ENCODE results near the gene DIP2C.

The DIP2C gene

GRCh38 chr10:677750-678661 is 11.5 kb downstream of the DIP2C start:
- in situ Hi-C loops (cut with MboI; ENCODE audit: low sequenced_read_pairs): no loop called here

GRCh38 chr10:677038-677437 is 12.4 kb downstream of the DIP2C start:
- in situ Hi-C loops (cut with MboI; ENCODE audit: low sequenced_read_pairs): no loop called here

- in situ Hi-C loops (cut with MboI; ENCODE audit: low sequenced_read_pairs): no loop called here
These were observed 13.3 kb downstream of the DIP2C start for GRCh38 chr10:676178-676577.

GRCh38 chr10:675532-675931 is 13.9 kb downstream of the DIP2C start:
- in situ Hi-C loops (cut with MboI; ENCODE audit: low sequenced_read_pairs): no loop called here

GRCh38 chr10:673492-673891 is 16.0 kb downstream of the DIP2C start:
- in situ Hi-C loops (cut with MboI; ENCODE audit: low sequenced_read_pairs): no loop called here

GRCh38 chr10:672992-673391 is 16.5 kb downstream of the DIP2C start:
- in situ Hi-C loops (cut with MboI; ENCODE audit: low sequenced_read_pairs): no loop called here

- in situ Hi-C loops (cut with MboI; ENCODE audit: low sequenced_read_pairs): no loop called here
These were observed 17.3 kb downstream of the DIP2C start for GRCh38 chr10:672203-672602.

GRCh38 chr10:670990-671389 is 18.5 kb downstream of the DIP2C start:
- in situ Hi-C loops (cut with MboI; ENCODE audit: low sequenced_read_pairs): no loop called here

GRCh38 chr10:670038-670437 is 19.4 kb downstream of the DIP2C start:
- in situ Hi-C loops (cut with MboI; ENCODE audit: low sequenced_read_pairs): no loop called here

GRCh38 chr10:668786-669485 is 20.5 kb downstream of the DIP2C start:
- in situ Hi-C loops (cut with MboI; ENCODE audit: low sequenced_read_pairs): no loop called here

GRCh38 chr10:667602-668143 is 21.8 kb downstream of the DIP2C start:
- in situ Hi-C loops (cut with MboI; ENCODE audit: low sequenced_read_pairs): no loop called here

- in situ Hi-C loops (cut with MboI; ENCODE audit: low sequenced_read_pairs): no loop called here
These were observed 22.4 kb downstream of the DIP2C start for GRCh38 chr10:667096-667495.

- in situ Hi-C loops (cut with MboI; ENCODE audit: low sequenced_read_pairs): no loop called here
These were observed 23.0 kb downstream of the DIP2C start for GRCh38 chr10:666237-667012.

GRCh38 chr10:665579-666091 is 23.8 kb downstream of the DIP2C start:
- in situ Hi-C loops (cut with MboI; ENCODE audit: low sequenced_read_pairs): no loop called here

GRCh38 chr10:664893-665292 is 24.6 kb downstream of the DIP2C start:
- in situ Hi-C loops (cut with MboI; ENCODE audit: low sequenced_read_pairs): no loop called here

GRCh38 chr10:664301-664700 is 25.2 kb downstream of the DIP2C start:
- in situ Hi-C loops (cut with MboI; ENCODE audit: low sequenced_read_pairs): no loop called here

GRCh38 chr10:663831-664251 is 25.6 kb downstream of the DIP2C start:
- in situ Hi-C loops (cut with MboI; ENCODE audit: low sequenced_read_pairs): no loop called here

GRCh38 chr10:663466-663751 is 26.1 kb downstream of the DIP2C start:
- in situ Hi-C loops (cut with MboI; ENCODE audit: low sequenced_read_pairs): no loop called here

- in situ Hi-C loops (cut with MboI; ENCODE audit: low sequenced_read_pairs): no loop called here
These were observed 26.6 kb downstream of the DIP2C start for GRCh38 chr10:662686-663465.

GRCh38 chr10:662223-662605 is 27.3 kb downstream of the DIP2C start:
- in situ Hi-C loops (cut with MboI; ENCODE audit: low sequenced_read_pairs): no loop called here
